ENCODE measurements around the gene PAIP2.
"Not testable (repeated sequence)": the region's sequence is repeated elsewhere in the genome, so short reads cannot be mapped to it uniquely, and the experiment has no call there.

Gene PAIP2

GRCh38 chr5:139335811-139336210 lies 5.8 kb upstream of the PAIP2 start:
- no peak for DNase-seq

DNA sequence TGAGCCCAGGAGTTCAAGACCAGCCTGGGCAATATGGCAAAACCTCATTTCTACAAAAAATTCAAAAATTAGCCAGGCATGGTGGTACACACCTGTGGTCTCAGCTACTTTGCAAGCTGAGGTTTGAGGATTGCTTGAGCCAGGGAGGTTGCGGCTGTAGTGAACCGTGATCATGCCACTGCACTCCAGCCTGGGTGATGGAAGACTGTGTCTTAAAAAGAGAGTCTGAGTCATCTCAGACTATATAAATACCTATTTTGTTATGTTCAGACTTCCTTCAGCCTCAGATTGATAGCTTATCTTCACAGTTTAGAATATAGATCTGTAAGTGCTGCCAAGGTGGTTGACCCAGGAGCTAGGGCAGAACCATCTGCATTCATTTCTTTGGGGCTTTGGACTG lies 1.6 kb upstream of the PAIP2 start:
- peak; percentile 14 for DNase-seq

DNA sequence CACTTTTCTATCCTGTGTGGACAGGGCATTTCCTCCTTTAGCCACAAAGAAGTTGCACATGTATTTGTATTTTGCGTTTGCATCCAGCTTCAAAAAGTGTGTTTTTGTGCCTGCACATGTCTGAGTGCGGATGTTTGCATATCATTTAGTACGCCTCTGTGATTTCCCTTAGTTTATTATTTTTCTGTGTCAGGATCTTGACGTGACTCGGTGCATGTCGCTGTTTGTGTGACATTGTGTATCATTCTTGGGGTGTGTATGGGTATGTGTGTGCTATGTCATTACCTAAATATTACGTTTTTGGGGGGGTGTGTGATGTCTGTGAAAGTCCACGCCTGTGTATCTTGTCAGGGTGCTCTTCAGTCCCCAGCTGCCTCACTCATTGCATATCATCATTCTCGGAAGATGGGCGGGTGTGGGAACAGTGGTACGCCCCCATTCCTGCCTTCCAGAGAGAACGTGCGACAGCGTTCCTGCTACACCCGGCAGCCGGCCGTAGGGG lies 416 bp upstream of the PAIP2 start:
- no peak for DNase-seq

DNA sequence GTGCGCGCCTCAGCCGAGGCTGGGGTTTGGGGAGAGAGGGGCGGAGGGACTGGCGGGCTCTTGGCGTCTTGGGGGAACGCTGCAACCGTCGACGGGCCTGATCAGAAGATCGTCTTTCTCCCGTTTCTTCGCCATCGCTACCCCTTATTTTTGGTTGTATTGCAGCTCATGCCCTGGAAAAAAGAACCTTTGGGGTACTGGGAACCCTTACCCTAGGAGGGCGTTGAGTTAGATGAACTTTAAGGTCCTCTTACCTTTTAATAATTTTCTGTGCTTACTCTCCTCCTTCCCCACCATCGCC lies 719 bp downstream of the PAIP2 start:
- peak; percentile 85 for DNase-seq

DNA sequence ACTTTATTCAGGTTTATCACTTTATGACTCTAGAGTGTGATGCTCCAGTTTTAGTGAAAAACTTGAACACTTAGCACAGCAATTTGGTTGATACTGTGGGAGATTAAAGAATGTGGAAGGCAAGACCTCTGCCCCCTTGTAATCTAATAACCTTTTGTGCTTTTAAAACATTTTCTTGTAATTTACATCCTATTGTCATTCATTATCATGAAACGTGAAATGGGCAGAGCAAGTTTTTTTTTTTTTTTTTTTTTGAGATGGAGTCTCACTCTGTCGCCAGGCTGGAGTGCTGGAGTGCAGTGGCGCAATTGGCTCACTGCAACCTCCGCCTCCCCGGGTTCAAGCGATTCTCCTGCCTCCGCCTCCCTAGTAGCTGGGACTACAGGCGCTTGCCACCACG lies 1.8 kb downstream of the PAIP2 start:
- DNase-seq = no peak

GRCh38 chr5:139344177-139344576 lies 2.5 kb downstream of the PAIP2 start:
- no peak for DNase-seq

DNA sequence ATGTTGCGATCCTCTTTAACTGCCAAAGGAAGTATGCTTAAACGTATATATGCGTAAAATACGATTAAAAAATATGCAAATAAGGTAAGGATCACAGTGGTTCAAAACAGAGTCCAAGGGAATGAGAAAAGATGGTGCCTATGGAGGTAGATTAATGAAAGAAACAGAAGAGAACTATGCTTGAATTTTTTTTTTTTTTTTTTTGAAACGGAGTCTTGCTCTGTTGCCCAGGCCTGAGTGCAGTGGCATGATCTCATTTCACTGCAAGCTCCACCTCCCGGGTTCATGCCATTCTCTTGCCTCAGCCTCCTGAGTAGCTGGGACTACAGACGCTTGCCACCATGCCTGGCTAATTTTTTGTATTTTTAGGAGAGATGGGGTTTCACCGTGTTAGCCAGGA lies 3.8 kb downstream of the PAIP2 start:
- DNase-seq = not testable (repeated sequence)

DNA sequence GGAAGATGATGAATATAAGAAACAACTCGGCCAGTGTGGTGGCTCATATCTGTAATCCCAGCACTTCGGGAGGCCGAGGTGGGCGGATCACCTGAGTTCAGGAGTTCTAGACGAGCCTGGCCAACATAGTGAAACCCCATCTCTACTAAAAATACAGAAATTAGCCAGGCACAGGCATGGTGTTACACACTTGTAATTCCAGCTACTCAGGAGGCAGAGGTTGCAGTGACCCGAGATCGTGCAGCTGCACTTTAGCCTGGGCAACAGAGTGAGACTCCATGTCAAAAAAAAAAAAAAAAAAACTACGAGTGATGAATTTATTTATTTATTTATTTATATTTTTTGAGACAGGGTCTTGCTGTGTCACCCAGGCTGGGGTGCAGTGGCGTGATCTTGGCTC lies 6.2 kb downstream of the PAIP2 start:
- DNase-seq = not testable (repeated sequence)

DNA sequence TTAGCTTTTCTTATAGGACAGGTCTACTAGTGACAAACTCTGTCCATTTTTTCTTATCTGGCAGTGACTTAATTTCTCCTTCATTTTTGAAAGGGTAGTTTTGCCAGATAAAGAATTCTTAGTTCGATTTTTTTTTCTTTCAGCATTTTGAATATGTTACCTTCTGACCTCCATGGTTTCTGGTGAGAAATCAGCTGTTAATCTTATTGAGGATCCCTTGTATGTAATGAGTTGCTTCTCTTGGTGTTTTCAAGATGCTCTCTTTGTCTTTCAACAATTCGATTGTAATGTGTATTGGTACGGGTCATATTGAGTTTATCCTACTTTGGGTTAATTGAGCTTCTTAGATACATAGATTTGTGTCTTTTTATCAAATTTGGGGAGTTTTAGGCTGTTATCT lies 12.5 kb downstream of the PAIP2 start:
- no peak for DNase-seq

GRCh38 chr5:139355900-139356299 lies 14.2 kb downstream of the PAIP2 start:
- not testable (repeated sequence) for DNase-seq

GRCh38 chr5:139358064-139358463 lies 16.4 kb downstream of the PAIP2 start:
- no peak for DNase-seq

GRCh38 chr5:139360384-139360783 lies 18.7 kb downstream of the PAIP2 start:
- no peak for DNase-seq

DNA sequence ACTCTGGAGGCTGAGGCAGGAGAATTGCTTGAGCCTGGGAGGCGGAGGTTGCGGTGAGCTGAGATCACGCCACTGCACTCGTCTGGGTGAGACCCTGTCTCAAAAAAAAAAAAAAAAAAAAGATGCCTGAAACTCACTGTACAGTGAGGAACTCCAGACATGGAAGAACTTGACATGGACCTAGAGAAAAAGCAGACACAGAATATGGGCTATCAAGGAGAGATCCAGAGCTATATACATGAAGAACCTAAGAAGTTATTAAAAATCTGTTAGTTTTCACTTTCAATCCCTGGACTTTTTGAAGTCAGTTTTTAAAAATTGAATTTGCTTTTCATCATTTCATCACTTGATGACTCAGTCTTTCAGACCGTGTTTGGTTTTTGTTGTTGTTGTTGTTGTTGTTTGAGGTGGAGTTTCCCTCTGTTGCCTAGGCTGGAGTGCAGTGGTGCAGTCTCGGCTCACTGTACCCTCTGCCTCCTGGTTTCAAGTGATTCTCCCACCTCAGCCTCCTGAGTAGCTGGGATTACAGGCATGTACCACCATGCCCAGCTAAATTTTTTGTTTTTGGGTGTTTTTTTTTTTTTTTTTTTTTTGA lies 20.3 kb downstream of the PAIP2 start:
- DNase-seq = peak; percentile 15

- DNase-seq = no peak
Observed at GRCh38 chr5:139363937-139364336, 22.3 kb downstream of the PAIP2 start.

GRCh38 chr5:139364466-139364865 lies 22.8 kb downstream of the PAIP2 start:
- DNase-seq = no peak

DNA sequence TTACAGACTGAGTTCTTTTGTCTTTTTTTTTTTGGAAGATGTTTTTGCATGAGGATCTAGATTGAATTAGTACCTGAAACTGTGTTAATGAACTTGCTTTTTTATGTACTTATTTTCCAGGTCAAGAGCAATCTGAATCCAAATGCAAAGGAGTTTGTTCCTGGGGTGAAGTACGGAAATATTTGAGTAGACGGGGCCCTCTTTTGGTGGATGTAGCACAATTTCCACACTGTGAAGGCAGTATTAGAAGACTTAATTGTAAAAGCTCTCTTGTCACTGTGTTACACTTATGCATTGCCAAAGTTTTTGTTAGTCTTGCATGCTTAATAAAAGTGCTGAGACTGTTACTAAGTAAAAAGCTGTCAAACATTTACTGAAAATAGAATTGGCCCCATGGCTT lies 27.0 kb downstream of the PAIP2 start:
- DNase-seq = no peak

GRCh38 chr5:139369181-139369580 lies 27.5 kb downstream of the PAIP2 start:
- no peak for DNase-seq

- no peak for DNase-seq
Observed at GRCh38 chr5:139371482-139372435, 30.1 kb downstream of the PAIP2 start.

- DNase-seq = no peak
Observed at GRCh38 chr5:139374909-139375308, 33.3 kb downstream of the PAIP2 start.

- DNase-seq = no peak
Observed at GRCh38 chr5:139376364-139376763, 34.7 kb downstream of the PAIP2 start.

- no peak for DNase-seq
Observed at GRCh38 chr5:139377226-139377625, 35.6 kb downstream of the PAIP2 start.

GRCh38 chr5:139378101-139378825 lies 36.6 kb downstream of the PAIP2 start:
- DNase-seq = no peak

DNA sequence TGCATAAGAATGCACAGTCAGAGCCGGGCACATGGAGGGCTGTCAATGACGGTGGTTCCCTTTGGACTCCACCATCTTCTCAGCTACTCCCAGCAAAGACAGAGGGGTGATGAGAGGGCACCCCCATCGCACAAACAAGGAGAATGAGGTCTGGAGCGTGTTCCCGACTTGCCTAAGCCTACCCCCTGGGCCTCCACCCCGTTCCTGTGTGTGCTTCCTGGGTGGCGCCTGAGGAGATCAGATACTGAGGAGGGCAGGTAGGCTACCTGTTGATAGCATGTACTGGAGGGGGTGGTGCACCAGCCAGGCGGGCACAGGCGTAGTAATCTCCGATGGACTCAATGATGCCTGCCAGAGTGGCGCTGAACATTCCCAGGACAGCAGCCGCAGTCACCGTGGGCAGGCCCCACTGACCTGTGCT lies 37.3 kb downstream of the PAIP2 start:
- no peak for DNase-seq

All from activated CD4-positive, alpha-beta T cell treated with anti-CD3 and anti-CD28 coated beads, Interleukin-2, amount 50 U/mL, for 16 hours (primary cell).